ENCODE data around the gene COA7.
"Not testable (repeated sequence)": the region's sequence is repeated elsewhere in the genome, so short reads cannot be mapped to it uniquely, and the experiment has no call there.

- TF ChIP-seq, protein P1, sequence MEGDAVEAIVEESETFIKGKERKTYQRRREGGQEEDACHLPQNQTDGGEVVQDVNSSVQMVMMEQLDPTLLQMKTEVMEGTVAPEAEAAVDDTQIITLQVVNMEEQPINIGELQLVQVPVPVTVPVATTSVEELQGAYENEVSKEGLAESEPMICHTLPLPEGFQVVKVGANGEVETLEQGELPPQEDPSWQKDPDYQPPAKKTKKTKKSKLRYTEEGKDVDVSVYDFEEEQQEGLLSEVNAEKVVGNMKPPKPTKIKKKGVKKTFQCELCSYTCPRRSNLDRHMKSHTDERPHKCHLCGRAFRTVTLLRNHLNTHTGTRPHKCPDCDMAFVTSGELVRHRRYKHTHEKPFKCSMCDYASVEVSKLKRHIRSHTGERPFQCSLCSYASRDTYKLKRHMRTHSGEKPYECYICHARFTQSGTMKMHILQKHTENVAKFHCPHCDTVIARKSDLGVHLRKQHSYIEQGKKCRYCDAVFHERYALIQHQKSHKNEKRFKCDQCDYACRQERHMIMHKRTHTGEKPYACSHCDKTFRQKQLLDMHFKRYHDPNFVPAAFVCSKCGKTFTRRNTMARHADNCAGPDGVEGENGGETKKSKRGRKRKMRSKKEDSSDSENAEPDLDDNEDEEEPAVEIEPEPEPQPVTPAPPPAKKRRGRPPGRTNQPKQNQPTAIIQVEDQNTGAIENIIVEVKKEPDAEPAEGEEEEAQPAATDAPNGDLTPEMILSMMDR (IDR thresholded peaks at IDR 0.05): not testable (repeated sequence)
- not testable (repeated sequence) for TF ChIP-seq EZH2, EZH2phosphoT487 (IDR thresholded peaks at IDR 0.05)
Measured at GRCh38 chr1:52693351-52693750, 4.8 kb downstream of the COA7 start.

All from neural progenitor cell (in vitro differentiated cells).